DMS79 treated with DMSO at 0.1 percent for 48 hours (cell line): ENCODE data around the gene PHF14.

ENCODE experiments used
- DNase-seq: peaks from one replicate; lab custom pipeline; 2025; lab: John Stamatoyannopoulos, UW

PHF14 gene

GRCh38 chr7:11120068-11120664, 146.5 kb downstream of the PHF14 start:
- DNase-seq, result no peak

GRCh38 chr7:11120675-11121220, 147.1 kb downstream of the PHF14 start:
- no peak for DNase-seq

GRCh38 chr7:11124856-11125559, 151.3 kb downstream of the PHF14 start:
- no peak for DNase-seq

- no peak for DNase-seq
Measured at GRCh38 chr7:11127114-11127785, 153.6 kb downstream of the PHF14 start.

DNA sequence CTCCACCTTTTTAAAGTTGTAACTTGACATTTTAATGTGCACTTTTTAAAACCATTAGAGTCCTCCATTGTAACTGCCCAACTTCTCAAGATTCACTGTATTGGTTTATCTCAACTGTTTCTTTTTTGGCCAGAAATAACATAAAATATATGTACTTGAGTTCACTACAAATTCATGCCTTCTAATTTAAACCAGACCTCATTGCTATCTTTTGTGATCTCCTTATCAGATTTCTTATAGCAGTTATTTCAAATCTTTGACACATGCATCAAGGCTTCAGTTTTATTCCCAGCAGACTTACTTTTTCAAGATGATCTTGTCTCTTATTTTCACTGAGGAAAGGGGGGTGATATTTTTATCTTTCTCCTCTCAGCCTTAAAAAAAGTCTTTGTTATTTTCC, 154.3 kb downstream of the PHF14 start:
- DNase-seq, result no peak

GRCh38 chr7:11128498-11128897, 154.8 kb downstream of the PHF14 start:
- no peak for DNase-seq

GRCh38 chr7:11130012-11130411, 156.3 kb downstream of the PHF14 start:
- no peak for DNase-seq

GRCh38 chr7:11130601-11131000, 156.9 kb downstream of the PHF14 start:
- no peak for DNase-seq

DNA sequence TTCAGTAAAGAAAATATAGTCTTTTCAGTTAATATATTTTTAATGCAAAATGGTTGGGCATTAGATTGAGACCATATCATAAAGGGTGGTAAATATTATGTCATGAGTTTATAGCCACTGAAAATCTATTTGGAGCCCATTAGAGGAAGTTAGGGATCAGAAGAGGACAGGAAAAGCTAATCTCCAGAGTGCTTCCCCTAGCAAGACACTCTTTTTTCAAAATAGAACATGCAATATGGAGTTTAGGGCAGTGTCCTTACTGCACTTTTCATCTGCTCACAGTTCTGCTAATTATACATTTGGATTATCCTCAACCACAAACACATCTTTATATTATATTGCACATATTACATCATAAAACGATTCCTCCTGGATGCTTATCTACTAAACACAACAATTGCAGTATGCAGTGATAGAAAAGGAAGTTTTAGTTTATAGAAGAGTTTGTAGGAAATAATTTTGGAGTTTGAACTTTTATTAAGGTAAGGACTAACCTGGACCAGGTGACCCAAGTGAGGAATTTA, 159.8 kb downstream of the PHF14 start:
- DNase-seq, result no peak

GRCh38 chr7:11135573-11135972, 161.9 kb downstream of the PHF14 start:
- no peak for DNase-seq

DNA sequence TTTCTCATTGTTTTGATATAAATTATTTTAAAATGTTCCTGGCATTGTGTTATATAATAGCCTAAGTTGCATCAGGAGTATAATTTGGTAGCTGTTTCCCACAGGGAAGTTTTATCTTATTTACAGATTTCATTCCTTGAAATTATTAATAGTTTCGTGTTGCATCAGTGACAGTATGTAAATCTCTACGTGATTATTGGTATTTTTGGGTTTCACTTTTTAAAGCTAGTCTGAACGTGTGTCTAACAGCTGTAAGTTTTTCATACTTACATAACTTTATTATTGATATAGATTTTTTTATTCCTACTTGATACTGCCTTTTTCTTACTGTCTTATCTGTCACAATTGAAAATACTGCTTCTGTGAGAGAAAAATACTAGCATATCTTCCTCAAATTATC, 167.9 kb downstream of the PHF14 start:
- no peak for DNase-seq

DNA sequence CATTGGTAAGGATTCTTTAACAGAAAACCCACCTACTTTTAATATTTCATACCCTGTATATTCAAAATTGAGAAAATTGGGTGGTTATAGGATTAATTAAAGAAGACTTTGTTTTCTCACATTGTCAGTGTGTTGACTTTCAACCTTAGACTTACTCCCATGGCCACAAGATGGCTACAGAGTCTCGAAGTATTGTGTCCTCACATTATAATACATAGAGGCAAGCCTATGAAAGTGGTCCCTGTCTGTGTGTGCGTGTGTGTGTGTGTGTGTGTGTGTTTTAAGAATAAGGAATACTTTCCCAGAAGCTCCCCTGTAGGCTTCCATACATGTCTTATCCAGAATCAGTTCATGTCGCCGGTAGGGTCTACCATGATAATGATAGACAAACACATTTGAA, 180.0 kb downstream of the PHF14 start:
- DNase-seq, result no peak

- DNase-seq, result no peak
Measured at GRCh38 chr7:11155883-11156282, 182.2 kb downstream of the PHF14 start.

DNA sequence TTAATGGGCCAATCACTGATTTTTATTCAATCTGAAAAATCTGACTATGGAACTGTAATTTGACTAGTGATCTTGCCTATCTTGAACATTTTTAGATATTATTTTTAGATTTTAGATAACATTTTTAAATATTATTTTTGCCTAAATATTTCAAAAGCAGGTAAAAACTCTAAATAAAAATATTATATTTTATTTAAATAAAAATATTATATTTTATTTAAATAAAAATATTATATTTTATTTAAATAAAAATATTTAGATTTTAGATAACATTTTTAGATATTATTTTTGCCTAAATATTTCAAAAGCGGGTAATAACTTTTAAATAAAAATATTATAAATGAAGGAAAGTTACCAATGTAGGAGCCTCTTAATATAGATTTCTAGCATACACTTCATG, 187.8 kb downstream of the PHF14 start:
- no peak for DNase-seq

DNA sequence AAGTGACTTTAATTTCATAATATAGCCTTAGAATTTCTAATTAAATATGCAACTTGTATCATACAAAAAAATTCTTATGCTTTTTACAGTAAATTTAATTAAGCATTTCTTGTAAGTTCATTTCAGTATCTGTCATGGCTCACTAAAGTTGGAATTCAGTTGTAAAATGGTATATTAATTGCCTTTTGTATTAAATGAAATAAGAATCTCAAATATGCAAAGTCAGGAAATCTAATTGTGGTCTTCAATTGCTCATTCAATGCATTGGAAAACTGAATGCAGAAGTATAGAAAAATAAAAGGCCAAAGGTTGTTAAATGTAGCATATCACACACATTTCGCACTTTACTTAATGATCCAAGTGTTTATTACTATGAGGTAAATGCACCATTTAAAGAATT, 189.5 kb downstream of the PHF14 start:
- no peak for DNase-seq

- DNase-seq, result no peak
Measured at GRCh38 chr7:11166051-11166450, 192.4 kb downstream of the PHF14 start.

- peak; percentile 15 for DNase-seq
Measured at GRCh38 chr7:11168650-11169170, 195.0 kb downstream of the PHF14 start.

DNA sequence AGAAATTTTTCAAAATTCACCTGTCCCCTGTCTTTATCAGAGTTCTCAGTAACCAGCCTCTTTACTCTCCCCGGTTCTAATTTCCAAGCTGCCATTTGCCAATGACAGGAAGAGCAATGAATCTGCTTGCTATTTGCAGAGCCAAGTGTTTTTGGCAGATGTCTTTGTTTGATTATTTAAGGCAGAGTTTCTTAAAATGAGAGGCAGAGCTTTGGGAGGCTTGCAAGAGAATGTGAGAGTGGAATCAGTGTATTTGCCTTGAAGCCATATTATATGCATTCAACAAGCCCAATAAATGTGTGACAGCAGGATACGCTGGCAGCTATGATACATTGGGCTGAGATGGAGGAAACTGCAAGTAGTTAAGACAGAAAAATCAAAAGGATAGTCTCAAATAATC, 196.5 kb downstream of the PHF14 start:
- peak; percentile 35 for DNase-seq

DNA sequence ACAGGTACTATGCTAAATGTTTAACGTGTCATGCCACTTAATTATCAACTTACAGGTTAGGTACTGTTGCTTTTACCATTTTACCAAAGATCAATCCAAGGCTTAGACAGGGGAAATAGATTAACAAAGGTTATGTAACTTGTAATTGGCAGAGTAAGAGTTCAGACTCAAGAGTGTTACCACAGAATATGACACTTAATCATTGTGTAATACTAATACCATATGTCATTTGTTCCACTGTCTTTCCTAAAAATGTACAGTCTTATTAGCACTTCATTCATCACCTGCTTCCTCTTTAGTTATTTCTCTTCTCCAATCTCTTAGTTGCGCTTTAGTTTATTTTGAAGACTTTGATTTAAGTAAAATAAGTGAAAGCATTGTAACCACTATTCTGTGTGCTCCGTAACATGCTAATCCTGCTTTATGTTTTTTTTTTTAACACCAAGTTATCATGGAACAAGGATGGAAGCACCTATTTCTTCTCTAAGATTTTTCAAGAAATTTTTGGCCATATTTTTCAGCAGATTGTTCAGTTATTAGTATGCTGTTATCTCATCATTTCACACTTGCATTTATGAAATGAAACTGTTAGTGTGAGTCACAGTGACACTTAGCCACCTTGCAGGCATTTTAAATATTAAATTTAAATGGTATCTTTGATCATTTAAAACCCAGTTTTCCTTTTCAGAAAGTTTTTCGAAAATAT, 197.3 kb downstream of the PHF14 start:
- DNase-seq, result no peak

- no peak for DNase-seq
Measured at GRCh38 chr7:11171569-11172192, 198.0 kb downstream of the PHF14 start.

GRCh38 chr7:11172835-11173234, 199.2 kb downstream of the PHF14 start:
- no peak for DNase-seq

DNA sequence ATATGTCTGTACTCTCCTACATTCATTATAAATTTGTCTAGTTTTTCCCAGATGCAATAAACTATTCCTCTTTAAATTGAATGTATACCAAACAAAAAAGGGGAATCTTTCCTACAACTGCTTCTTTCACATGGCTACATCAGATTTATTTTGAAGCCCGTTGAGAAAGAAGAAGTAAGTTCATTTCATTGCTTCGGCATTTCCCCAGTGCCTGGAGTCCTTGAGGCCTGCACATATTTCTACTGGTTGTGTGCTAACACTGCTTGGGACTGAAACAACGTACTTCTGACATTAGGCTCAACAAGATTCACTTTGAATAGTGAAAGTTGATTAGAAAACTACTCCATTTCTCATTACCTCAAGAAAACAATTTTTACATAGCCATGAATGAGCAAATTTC, 201.7 kb downstream of the PHF14 start:
- DNase-seq, result no peak
